Iris pigment epithelial cell (primary cell): ENCODE results near the gene FES.
"Not testable (repeated sequence)": the region's sequence is repeated elsewhere in the genome, so short reads cannot be mapped to it uniquely, and the experiment has no call there.

Source experiments
- DNase-seq: peaks from one replicate; pipeline ENCODE4 v3.0.0-alpha.2; 2011; ENCODE audit warnings: low read depth

Gene FES

DNA sequence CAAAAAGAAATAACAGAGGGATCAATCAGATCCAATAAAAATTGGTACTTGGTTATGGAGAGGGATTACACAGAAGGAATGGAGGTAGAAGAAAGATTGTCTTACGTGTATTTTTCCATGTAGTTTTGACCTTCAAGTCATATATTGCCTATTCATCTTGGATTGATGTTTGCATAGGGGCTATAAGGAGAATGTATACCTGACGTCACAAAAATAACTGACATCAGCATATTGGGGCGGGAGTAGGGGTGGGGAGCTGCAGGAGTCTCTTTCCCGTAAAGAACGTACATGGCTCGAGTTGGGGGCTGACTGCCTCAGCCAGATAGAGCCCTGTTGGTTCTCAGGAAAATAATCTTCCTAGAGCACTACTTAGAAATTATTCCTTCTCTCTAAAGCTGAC, 21.8 kb upstream of the FES start:
- DNase-seq, result no peak

- no peak for DNase-seq
Measured at GRCh38 chr15:90862964-90863778, 21.1 kb upstream of the FES start.

GRCh38 chr15:90863987-90864386, 20.3 kb upstream of the FES start:
- no peak for DNase-seq

- DNase-seq, result peak; percentile 17
Measured at GRCh38 chr15:90864507-90864906, 19.8 kb upstream of the FES start.

GRCh38 chr15:90865702-90866101, 18.6 kb upstream of the FES start:
- no peak for DNase-seq

- no peak for DNase-seq
Measured at GRCh38 chr15:90866161-90866715, 18.1 kb upstream of the FES start.

- DNase-seq, result no peak
Measured at GRCh38 chr15:90866800-90867199, 17.5 kb upstream of the FES start.

GRCh38 chr15:90868261-90868689, 16.0 kb upstream of the FES start, which contains the start of gene FURIN:
Gene FURIN, plus strand, starts transcription at chr15:90868588. Its CDS starts 7,153 bp downstream, at chr15:90875741.
- DNase-seq, result no peak

DNA sequence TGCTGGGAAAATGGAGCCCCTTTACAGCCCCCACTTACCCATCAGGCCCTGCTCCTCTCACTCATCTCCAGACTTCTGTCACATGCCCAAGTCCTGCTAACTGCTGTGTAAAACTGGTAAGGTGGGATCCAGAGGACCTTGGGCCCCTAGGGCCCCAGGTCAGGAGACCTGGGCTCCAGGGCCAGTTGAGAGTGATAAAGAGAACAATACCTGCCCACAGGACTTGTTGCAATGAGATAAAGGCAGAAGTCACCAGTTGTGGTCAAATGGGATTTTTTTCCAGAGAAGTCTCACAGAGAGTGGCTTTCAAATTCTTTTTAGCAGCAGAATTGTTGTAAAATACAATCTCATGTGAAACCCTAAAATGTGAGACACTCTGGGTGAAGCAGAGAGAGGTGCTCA, 15.2 kb upstream of the FES start:
- no peak for DNase-seq

DNA sequence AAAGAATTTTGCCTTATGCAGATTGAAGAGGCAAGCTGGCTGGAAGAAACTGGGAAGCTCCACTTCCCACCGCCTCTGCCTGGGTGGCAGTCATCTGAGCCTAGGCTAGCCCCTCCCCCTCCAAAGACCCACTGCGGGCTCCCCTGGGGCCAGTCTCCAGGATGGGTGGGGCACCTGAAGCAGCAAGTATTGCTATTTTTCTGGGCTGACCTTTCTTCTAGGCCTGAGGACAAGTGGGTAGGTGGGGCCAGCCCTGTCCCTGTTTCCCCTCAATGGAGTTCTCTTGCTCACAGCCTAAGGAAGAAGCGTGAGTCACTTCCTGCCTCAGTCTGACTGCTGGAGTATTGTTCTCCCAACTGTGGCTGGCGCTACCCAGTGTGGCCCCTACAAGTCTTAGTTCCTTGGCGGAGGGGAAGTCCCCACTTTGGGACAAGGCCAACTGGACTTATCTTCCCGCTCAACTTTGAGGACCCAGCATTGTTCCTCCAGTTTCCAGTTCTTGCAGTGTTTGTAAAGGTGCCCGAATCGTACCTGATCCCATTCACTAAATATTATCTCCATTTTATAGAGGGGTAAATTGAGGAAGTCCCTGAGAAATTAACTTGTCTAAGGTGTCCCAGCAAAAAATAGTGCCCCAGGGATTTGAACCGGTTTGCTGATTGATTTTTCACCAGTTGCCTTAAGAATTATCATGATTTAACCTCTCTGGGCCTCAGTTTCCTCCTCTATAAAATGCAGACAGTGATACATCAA, 14.5 kb upstream of the FES start:
- peak; percentile 87 for DNase-seq

DNA sequence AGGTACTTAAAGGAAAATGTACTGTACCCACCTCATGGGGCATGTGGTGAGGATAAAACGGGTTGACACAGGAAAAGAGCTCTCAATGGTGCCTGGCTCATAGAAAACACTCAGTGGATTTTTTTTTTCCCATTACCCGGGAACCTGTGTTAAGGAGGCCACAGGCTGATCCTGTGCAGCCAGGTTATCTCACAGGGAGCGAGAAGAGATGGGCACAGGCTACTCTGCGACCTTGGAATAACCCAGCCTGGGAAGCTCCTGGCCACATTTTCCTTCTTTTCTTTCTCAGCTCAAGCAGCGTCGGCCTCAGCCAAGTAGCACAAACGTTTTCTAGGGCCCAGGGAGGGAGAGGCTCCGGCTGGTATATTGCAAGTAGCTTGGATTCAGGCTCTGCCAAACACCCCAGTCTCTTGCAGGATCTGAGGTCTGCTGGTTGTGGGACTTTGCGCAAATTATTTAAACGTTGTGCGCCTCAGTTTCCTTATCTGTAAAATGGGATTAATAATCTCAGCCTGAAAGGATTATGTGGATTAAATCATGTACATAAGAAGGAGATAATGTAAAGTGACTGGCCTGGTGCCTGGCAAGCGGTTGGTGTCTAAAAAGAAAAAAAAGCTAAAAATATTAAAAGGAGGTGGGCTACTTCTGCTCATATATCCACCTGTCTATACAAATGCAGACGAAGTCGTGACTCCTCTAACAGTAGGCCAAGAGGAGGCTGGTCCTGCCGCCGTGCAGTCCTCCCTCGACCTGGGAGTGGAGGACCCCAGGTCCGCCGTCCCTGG, 13.8 kb upstream of the FES start:
- DNase-seq, result peak; percentile 40

DNA sequence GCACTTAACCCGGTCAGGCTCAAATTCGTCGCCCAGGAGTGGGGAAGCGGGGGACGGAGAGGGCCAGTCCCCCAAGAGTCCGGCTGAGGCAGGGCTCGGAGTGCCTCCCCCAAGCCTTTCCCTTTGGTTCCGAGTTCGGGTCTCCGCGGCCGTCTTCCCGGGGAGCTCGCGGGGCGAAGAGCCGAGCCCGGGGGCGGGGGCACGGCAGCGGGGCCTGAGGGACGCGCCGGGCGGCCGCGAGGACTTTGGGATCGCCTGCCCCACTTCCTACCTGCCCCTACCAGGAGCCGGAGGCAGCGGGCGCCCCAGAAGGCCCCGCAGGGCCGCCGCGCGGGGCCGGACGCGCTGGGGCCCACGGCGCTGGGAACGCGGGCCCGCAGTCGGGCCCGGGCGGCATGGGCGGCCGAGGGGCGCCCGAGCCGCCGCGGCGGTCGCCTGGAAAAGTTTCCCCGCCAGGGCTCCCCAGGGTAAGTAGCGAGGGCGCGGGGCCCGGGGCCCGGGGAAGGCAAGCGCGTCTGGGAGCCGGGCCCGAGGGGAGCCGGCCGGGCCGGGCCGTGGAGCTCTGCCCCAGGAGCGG, 13.1 kb upstream of the FES start:
- peak; percentile 17 for DNase-seq

GRCh38 chr15:90871716-90872485, 12.4 kb upstream of the FES start:
- DNase-seq, result no peak

GRCh38 chr15:90872486-90873184, 11.7 kb upstream of the FES start:
- peak; percentile 89 for DNase-seq

- DNase-seq, result no peak
Measured at GRCh38 chr15:90873488-90873997, 10.8 kb upstream of the FES start.

DNA sequence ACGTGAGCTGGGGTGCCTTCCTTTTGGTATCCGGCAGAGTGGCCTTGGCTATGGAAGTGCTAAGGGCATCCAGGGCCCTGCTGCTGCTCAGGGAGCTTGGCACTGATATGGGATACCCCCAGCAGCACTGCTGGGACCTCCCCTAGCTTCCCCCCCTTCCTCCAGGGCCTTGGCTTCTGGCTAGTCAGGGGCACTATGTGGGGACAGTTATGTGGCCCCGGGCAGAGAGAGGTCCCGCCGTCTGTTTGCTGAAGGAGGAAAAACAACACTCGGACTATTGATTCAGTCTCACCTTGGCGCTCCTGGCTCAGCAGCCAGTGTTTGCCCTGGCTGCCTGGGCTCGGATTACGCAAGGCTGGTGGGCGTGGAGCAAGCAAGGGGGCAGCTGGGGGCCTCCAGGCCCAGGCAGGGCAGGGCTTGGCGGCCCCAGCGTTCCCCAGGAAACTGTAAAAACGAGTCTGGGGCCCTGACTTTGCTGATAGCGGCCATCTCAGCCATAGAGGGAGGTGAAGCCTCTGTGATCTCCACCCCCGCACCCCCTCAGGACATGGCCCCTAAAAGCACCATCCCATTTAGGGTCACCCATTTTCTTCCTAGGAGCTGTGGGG, 10.2 kb upstream of the FES start:
- DNase-seq, result peak; percentile 44

DNA sequence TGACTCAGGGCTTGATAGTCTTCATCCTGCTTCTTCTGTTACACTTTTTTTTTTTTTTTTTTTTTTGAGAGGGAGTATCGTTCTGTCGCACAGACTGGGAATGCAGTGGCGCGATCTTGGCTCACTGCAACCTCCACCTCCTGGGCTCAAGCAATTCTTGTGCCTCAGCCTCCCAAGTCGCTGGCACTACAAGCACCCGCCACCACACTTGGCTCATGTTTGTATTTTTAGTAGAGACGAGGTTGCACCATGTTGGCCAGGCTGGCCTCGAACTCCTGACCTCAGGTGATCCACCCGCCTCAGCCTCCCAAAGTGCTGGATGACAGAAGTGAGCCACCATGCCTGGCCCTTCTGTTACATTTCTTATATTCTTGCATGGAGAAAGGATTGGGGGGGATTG, 9.3 kb upstream of the FES start:
- not testable (repeated sequence) for DNase-seq

GRCh38 chr15:90875549-90875981, 8.7 kb upstream of the FES start:
- DNase-seq, result no peak

DNA sequence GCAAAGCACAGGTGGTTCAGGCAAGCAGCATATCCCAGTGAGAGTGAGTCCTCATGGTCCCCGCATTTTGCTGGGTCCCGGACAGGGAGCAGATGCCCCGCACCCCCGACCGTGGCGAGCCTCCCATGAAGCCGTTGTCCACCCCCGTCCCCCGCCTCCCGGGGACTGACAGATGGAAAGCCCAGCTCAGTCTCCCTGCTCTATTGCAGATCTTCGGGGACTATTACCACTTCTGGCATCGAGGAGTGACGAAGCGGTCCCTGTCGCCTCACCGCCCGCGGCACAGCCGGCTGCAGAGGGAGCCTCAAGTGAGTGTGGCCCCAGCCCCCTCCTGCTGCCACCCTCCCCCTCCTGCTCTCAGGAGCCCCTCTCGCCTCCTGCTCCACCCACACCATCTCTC, 8.3 kb upstream of the FES start:
- no peak for DNase-seq
